SU-DHL-6 (cell line): ENCODE results near the gene SLC25A45.

ENCODE experiments used
- H2AFZ ChIP-seq: fragments of 200-600 bp; sonication (generic); 2 replicates; pipeline ENCODE4 v1.6.1; 2014; ENCODE audit warnings: low read depth, mild to moderate bottlenecking, moderate library complexity, mixed read lengths, antibody characterized with exemption, low read length; ENCODE audit not compliant: severe bottlenecking
- H3F3A ChIP-seq: fragments of 200-600 bp; shearing (Covaris generic); 2 replicates; pipeline ENCODE4 v1.6.0; 2016; ENCODE audit warnings: antibody characterized with exemption, mild to moderate bottlenecking; ENCODE audit not compliant: insufficient read depth
- H3K27ac ChIP-seq: fragments of 200-600 bp; sonication (generic); 2 replicates; pipeline ENCODE4 v1.5.1; 2016; ENCODE audit warnings: low read depth, mild to moderate bottlenecking, low read length, moderate library complexity, mixed read lengths
- H3K27me3 ChIP-seq: fragments of 200-600 bp; sonication (generic), shearing (Covaris generic); 2 replicates; pipeline ENCODE4 v1.6.0; 2014; ENCODE audit warnings: mild to moderate bottlenecking, low read length
- H3K36me3 ChIP-seq: fragments of 200-600 bp; sonication (generic); 2 replicates; pipeline ENCODE4 v1.6.1; 2014; ENCODE audit warnings: mild to moderate bottlenecking, low read length, mixed read lengths
- H3K4me2 ChIP-seq: fragments of 300-600, 200-600 bp; shearing (Covaris generic), sonication (generic); 2 replicates; pipeline ENCODE4 v1.6.0; 2014; ENCODE audit warnings: low read length, low read depth, mild to moderate bottlenecking; ENCODE audit not compliant: poor library complexity, severe bottlenecking
- H3K4me3 ChIP-seq: fragments of 200-600 bp; sonication (generic); 2 replicates; pipeline ENCODE4 v1.5.1; 2014; ENCODE audit warnings: antibody characterized with exemption, low read length, mild to moderate bottlenecking, mixed read lengths; ENCODE audit not compliant: insufficient read depth, poor library complexity, severe bottlenecking
- H3K79me2 ChIP-seq: fragments of 200-600 bp; sonication (generic); 2 replicates; pipeline ENCODE4 v1.6.1; 2014; ENCODE audit warnings: mild to moderate bottlenecking, low read length, moderate library complexity; ENCODE audit not compliant: insufficient read depth
- H3K9ac ChIP-seq: fragments of 200-600 bp; sonication (generic); 2 replicates; pipeline ENCODE4 v1.7.0; 2014; ENCODE audit warnings: mild to moderate bottlenecking, low read length
- H3K9me2 ChIP-seq: fragments of 200-600 bp; sonication (generic); replicated peaks from 2 replicates; pipeline ENCODE4 v1.6.1; 2014; ENCODE audit warnings: low read length; ENCODE audit not compliant: insufficient read depth
- H3K9me3 ChIP-seq: fragments of 200-600 bp; sonication (generic); 2 replicates; pipeline ENCODE4 v1.6.1; 2014; ENCODE audit warnings: low read length, mixed read lengths; ENCODE audit not compliant: insufficient read depth
- H4K20me1 ChIP-seq: fragments of 200-600 bp; sonication (generic); 2 replicates; pipeline ENCODE4 v1.6.1; 2014; ENCODE audit warnings: low read depth, mild to moderate bottlenecking, antibody characterized with exemption, low read length, moderate library complexity, mixed read lengths
- EZH2phosphoT487 ChIP-seq: fragments of 200-600 bp; sonication (generic), shearing (Covaris generic); conservative IDR thresholded peaks from 2 replicates; pipeline ENCODE4 v1.6.1; 2018; ENCODE audit warnings: mild to moderate bottlenecking, antibody characterized with exemption, low read length, moderate library complexity, mixed read lengths
- TF ChIP-seq, protein P1 (sequence below): fragments of 200-600 bp; sonication (generic); IDR thresholded peaks from one replicate; pipeline ENCODE4 v1.5.1; 2017; ENCODE audit warnings: antibody characterized with exemption, mild to moderate bottlenecking, low read length, moderate library complexity; ENCODE audit not compliant: insufficient read depth, poor library complexity, severe bottlenecking

The SLC25A45 gene

DNA sequence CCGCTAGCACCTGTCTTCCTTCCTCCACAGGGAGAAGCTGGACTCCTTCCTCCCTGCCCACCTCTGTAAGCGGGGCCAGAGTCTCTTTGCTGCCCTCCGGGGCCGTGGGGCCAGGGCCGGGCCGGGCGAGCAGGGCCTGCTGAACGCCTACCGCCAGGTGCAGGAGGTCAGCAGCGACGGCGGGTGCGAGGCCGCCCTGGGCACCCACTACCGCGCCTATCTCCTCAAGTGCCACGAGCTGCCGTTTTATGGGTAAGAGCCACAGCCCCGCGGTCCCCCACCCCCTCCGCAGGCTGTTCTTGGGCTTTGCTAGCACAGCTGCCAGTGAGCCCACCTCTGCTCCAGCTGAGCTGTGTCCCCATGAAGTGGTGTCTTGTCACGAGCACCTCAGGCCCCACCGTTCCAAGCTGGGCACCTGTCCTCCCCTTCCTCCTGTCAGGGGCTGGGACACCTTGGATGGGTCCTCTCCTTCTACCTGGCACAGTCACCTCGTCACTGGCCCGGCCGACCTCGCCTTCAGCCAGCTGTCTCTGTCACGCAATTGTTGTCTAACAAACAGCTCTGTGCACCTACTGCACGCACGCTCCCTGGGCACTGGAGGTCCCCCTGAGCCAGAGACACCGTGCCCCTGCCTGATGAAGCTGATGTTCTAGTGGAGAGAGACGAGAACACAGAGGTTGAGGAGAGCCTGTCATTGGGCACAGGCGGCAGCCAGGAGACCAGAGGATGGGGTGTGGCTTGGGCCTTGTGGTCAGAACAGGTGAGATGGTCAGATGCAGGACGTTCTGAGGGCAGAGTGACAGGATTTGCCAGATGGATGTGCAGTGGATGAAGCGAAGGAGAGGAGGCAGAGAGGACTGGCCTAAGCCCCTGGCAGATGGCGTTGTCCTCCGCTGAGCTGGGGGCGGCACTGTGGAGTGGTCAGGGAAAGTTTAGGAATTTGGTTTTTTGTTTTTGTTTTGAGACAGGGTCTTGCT, 14.6 kb upstream of the SLC25A45 start:
- Histone ChIP-seq H3K27ac (no peak overlapping the region), H3K9ac (no peak overlapping the region), H3K4me2 (no peak overlapping the region), H3K36me3 (no peaks in the 10 kb centered on the region), H4K20me1 (no peaks in the 10 kb centered on the region), H3K9me3 (no peaks in the 10 kb centered on the region), H3F3A (peaks cover 7% of the 10 kb centered on the region; the same call in 1 of the 2 replicates), H3K9me2 (no peaks in the 10 kb centered on the region), H2AFZ (no peak overlapping the region), H3K79me2 (peaks cover 7% of the 10 kb centered on the region; the same call in 1 of the 2 replicates), H3K4me3 (no peak overlapping the region), H3K27me3 (no peaks in the 10 kb centered on the region)
- TF ChIP-seq, protein P1, sequence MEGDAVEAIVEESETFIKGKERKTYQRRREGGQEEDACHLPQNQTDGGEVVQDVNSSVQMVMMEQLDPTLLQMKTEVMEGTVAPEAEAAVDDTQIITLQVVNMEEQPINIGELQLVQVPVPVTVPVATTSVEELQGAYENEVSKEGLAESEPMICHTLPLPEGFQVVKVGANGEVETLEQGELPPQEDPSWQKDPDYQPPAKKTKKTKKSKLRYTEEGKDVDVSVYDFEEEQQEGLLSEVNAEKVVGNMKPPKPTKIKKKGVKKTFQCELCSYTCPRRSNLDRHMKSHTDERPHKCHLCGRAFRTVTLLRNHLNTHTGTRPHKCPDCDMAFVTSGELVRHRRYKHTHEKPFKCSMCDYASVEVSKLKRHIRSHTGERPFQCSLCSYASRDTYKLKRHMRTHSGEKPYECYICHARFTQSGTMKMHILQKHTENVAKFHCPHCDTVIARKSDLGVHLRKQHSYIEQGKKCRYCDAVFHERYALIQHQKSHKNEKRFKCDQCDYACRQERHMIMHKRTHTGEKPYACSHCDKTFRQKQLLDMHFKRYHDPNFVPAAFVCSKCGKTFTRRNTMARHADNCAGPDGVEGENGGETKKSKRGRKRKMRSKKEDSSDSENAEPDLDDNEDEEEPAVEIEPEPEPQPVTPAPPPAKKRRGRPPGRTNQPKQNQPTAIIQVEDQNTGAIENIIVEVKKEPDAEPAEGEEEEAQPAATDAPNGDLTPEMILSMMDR: no peak
- no peak for TF ChIP-seq EZH2phosphoT487

DNA sequence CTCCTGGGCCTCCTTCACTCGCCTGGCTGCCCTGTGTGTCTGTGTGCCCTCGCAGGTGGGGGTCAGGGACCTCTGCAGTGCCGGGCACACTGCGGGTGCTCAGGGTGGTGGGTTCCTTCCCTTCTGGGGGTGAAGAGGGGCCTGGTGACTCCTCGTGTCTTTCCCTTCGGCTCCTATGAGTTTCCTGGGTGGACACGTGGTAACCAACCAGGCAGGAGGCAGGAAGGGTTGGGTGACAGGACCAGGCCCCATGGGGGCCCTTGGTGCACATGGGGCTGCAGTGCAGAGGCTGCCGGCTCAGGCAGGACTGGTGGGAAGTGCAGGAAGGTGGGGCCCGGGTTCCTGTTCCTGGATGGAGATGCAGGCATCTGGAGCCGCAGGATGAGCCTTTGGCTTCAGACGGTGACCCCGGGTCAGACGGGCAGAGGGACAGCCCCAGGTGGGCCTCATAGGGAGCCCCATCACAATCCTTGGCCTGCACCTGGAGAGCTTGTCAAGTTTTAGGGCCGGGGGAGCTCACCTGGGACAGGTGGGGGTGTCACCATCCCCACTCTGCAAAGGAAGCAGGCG, 13.6 kb upstream of the SLC25A45 start:
- Histone ChIP-seq H3K4me2 (no peak overlapping the region), H3F3A (no peaks in the 10 kb centered on the region), H3K9me3 (no peaks in the 10 kb centered on the region), H2AFZ (no peak overlapping the region), H3K79me2 (peaks cover 9% of the 10 kb centered on the region), H3K36me3 (no peaks in the 10 kb centered on the region), H3K27ac (no peak overlapping the region), H3K27me3 (no peaks in the 10 kb centered on the region), H3K9ac (no peak overlapping the region), H3K4me3 (no peak overlapping the region), H3K9me2 (no peaks in the 10 kb centered on the region), H4K20me1 (no peaks in the 10 kb centered on the region)
- no peak for TF ChIP-seq EZH2phosphoT487
- TF ChIP-seq, protein P1: no peak

DNA sequence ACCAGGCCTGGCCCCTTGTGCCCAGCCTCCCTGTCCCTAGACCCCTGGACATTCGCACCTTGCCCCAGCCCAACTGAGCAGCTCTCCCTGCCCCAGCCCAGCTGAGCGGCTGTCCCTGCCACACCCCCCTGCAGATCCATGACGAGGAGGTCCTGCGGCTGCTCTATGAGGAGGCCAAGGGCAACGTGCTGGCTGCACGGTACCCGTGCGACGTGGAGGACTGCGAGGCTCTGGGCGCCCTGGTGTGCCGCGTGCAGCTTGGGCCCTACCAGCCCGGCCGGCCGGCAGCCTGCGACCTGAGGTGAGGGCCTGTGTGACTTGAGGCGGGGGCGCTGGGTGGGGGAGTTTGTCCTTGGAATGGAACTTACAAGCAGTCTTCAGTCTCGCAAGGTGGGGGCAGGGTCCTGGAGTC, 11.7 kb upstream of the SLC25A45 start:
- H3K4me2 ChIP-seq: no peak overlapping the region
- no peak overlapping the region for H3K4me3 ChIP-seq
- H2AFZ ChIP-seq: no peak overlapping the region
- H3K79me2 ChIP-seq: peaks cover 23% of the 10 kb centered on the region
- H3F3A ChIP-seq: no peaks in the 10 kb centered on the region
- H3K27me3 ChIP-seq: no peaks in the 10 kb centered on the region
- no peak overlapping the region for H3K27ac ChIP-seq
- no peaks in the 10 kb centered on the region for H3K9me2 ChIP-seq
- TF ChIP-seq EZH2phosphoT487: no peak
- TF ChIP-seq, protein P1: no peak
- no peaks in the 10 kb centered on the region for H3K36me3 ChIP-seq
- no peaks in the 10 kb centered on the region for H3K9me3 ChIP-seq
- no peak overlapping the region for H3K9ac ChIP-seq
- H4K20me1 ChIP-seq: no peaks in the 10 kb centered on the region
